GM19438 (cell line): ENCODE results near the gene TAS2R13.

Source experiments
- ATAC-seq: cut with Tn5 transposase; IDR thresholded peaks from one replicate; pipeline ENCODE4 v1.9.1; 2021; ENCODE audit warnings: low read depth; ENCODE audit not compliant: unreplicated experiment

Gene TAS2R13, protein sequence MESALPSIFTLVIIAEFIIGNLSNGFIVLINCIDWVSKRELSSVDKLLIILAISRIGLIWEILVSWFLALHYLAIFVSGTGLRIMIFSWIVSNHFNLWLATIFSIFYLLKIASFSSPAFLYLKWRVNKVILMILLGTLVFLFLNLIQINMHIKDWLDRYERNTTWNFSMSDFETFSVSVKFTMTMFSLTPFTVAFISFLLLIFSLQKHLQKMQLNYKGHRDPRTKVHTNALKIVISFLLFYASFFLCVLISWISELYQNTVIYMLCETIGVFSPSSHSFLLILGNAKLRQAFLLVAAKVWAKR

DNA sequence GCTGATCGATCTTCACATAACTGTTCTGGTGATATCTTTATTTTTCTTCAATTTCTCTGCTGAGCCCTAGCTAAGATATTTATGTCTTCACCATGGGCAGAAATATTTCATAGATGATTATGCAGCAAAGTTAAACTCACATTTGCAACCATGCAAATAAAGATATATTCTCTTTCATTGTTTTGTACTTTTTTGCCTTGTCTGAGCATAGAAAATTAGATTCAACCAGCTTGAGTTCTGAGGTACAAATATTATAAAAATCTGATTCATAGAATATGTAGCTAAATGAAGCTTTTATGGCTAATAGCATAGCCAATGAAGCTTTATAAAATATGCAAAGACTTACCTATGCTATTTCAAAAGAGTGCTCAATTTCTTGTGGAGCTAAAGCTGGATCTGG lies at the start of gene TAS2R13:
Gene TAS2R13 (minus strand): TSS at position 101 of the 400 bp plus-strand sequence. CDS start 264 bp downstream, outside the sequence.
- ATAC-seq: no peak

DNA sequence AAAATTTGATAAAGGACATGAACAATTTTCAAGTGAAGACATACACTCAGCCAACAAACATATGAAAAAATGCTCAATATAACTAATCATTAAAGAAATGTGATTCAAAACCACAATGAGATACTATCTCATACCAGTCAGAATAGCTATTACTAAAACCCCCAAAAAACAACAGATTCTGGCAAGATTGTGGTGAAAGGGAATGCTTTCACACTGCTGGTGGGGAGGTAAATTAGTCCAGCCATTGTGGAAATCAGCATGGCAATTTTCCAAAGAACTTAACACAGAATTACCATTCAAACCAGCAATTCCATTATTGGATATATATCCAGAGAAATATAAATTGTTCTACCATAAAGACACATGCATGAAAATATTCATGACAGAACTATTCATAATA lies 48.4 kb upstream of the TAS2R13 start:
- ATAC-seq: no peak

DNA sequence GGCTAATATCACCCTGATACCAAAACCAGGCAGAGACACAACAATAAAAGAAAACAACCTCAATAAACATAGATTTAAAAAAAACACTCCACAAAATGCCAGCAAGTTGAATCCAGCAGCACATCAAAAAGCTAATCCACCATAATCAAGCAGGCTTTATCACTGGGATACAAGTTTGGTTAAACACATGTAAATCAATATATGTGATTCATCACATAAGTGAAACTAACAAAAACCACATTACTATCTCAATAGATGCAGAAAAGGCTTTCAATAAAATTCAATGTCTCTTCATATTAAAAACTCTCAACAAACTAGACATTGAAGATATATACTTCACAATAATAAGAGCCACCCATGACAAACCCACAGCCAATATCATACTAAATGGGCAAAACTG lies 46.7 kb upstream of the TAS2R13 start:
- no peak for ATAC-seq

DNA sequence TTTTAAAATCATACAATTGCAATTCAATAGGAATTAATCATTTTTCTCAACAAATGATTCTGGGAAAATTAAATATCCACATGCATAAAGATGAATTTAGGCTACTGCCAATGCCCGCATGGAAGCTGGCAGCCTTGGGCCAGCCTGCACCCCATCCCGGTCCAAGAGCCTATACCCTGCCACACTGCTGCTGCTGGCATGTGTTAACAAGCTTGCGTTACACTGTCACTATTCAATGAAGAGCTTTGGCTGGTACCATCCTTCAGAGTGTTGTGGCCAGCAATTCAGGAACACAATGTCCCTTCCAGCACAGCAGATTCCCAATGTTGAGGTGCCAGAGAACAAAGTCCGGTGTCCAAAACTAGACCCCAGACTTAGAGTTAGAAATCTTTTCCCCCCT lies 43.3 kb upstream of the TAS2R13 start:
- no peak for ATAC-seq

DNA sequence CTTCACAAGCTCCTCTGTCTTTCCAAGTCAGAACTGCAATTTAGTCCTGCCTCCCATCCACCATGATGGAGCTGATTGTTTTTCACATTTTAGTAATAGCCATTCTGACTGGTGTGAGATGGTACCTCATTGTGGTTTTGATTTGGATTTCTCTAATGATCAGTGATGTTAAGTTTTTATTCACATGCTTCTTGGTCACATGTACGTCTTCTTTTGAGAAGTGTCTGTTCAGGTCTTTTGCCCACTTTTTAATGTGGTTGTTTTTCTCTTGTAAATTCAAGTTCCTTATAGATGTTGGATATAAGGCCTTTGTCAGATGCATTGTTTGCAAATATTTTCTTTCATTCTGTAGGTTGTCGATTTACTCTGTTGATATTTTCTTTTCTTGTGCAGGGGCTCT lies 33.8 kb upstream of the TAS2R13 start:
- ATAC-seq: no peak

DNA sequence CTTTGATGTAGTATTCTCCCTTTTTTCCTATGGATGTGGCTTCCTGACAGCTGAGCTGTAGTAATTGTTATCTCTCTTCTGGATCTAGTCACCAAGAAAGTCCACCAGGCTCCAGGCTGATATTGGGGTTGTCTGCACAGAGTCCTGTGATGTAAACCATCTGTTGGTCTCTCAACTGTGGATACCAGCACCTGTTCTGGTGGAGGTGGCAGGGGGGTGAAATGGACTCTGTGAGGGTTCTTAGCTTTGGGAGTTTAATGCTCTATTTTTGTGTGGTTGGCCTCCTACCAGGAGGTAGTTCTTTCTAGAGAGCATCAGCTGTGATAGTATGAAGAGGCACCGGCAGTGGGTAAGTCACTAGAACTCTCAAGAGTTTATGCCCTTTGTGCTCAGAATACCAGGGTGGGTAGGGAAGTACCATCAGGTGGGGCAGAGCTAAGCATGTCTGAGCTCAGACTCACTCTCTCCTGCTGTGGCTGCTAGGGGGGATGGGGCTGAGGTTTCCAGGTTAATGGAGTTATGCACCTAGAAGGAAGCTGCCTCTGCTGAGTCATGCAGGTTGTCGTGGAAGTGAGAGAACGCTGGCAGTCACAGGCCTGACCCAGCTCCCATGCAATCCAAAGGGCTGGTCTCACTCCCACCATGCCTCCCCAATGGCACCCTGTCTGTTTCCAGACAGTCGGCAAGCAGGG lies 32.7 kb upstream of the TAS2R13 start:
- no peak for ATAC-seq

DNA sequence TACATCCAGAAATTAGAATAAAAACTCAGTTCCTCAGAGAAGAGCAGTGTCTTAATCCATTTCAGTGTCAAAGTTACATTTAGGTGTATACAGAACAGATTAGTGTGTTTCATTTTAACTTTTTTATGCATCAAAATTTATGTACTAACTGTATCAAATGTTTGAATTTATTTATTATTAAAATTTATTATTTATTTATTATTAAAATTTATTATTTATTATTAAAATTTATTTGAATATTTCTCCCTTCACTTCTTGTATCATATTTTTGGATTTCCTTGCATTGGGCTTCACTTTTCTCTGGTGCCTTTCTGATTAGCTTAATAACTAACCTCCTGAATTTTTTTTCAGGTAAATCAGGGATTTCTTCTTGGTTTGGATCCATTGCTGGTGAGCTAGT lies 32.0 kb upstream of the TAS2R13 start:
- no peak for ATAC-seq

DNA sequence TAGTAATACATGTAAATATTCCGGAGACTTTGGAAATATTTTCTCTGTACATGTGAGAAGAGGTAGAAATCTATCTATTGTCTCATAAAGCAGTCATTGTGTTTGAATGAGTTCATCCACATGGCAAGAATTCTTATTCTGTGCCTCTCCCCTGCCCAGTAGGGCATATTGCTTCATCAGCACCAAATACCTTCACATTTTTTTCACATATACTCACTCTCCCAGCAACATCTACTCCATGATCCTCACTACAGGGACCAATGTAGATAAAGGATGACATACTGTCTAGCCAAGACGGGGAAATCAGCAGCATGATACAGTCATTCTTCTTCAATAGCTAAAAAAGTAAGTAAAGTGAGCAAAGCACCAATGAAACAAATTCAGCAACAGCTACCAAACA lies 31.0 kb upstream of the TAS2R13 start:
- ATAC-seq: no peak

DNA sequence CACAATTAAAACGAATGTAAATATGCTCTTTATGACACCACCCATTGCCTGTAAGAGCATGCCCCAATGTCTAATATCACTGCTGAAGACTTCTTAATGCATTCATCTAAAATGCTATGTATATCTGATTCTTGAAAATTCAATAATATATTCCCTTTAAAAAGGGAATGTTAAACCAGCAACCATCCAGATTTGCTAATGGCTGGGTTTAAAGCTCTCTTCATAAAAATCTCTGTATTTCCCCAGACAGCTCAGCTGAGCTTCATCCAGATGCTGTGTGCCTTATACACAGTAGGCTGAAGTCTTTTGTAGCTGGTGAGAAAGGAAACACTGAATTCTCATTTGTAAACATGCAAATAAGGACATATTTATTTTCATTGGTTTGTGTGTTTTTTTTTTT lies 29.8 kb upstream of the TAS2R13 start, which contains the start of gene TAS2R14:
Gene TAS2R14 (minus strand): TSS at position 101 of the 400 bp plus-strand sequence. CDS start 56 bp downstream, at position 45.
- no peak for ATAC-seq

DNA sequence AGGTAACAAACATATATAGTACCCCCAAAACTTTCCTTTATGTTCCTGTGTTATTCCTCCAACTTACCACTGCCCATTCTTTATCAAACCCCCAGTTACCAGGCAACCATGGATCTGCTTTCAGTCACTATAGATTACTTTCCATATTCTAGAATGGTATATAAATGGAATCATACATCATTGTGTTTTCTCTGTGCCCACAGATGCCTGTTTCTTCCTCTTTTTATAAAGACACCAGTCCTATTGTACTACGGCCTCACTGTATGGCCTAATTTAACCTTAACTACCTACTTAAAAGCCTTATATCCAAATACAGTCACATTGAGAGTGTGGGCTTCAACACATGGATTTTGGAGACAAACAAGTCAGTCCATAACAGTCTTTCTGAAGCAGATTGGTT lies 27.1 kb upstream of the TAS2R13 start:
- ATAC-seq: no peak

DNA sequence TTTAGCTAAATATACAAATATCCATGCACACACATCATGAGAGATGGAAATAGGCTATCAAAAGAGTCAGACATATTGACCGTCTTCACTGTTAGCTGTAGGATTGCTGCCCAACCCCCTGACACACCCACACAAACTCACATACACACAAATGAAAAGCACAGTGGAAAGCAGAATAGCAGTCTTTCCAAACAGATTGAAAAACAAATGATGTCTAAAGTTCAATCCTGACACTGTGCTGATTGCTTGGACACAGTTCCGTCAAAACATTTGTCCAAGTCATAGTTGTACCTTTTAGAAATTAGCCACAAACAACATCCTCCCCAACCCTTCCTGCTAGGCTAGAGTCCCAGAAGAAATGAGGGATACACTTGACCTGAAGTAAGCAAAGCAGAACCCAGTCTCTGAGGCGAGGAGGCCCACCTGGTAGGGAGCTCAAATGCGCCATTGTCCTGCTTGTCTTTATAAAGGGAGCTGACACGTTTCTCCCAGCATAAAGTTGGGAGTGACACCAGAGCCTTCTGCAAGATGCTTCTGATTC lies 19.5 kb upstream of the TAS2R13 start, which contains the start of gene PRH2:
Gene PRH2 (plus strand): TSS at position 491 of the 541 bp plus-strand sequence. CDS start 38 bp downstream, at position 529.
- no peak for ATAC-seq

DNA sequence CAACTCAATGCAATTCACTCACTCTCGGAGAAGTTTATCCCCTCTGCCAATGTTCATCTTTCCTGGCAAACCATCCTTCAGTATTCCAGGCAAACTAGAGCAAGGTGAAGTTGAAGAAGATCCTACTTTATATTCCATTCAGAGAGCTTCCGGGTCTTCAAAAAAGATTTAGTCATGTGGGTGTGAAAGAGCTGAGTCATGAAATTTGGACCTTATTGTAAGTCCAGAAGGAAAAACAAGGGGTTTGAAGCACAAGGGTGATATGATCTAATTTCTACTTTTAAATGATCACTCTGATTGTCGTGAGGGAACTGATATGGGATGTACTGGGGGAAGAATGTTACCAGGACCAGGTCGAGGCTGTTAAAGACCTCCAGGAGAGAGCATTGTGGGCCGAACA lies 16.9 kb upstream of the TAS2R13 start:
- no peak for ATAC-seq

DNA sequence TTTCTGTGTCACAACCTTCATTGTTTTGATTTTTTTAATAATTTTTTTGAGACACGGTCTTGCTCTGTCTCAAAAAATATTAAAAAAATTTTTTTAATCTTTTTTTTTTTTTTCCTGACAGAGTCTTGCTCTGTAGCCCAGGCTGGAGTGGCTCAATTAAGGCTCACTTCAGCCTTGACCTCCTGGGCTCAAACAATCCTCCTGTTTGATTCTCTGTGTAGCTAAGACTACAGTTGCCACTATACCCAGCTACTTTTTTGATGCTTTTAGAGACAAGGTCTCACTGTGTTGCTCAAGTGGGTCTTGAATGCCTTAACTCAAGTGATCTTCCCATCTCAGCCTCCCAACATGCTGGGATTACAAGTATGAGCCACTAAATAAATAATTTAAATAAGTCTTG lies 10.4 kb upstream of the TAS2R13 start:
- no peak for ATAC-seq

DNA sequence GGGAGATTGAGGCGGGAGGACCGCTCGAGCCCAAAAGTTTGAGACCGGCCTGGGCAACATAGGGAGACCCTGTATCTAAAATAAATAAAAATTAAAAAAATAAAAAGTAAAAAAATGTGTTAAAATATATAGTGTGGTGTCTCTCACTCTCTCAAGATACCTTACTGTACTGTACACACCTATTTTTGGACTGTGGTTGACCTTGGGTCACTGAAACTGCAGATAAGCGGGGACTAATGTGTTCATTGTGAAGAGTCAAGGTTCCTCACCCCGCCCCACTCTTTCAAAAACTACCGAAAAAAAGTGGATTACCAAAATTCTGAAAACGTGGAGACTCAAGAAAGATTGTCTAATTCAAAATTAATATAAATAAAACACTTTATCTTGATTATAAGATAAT lies 1.0 kb upstream of the TAS2R13 start:
- no peak for ATAC-seq

DNA sequence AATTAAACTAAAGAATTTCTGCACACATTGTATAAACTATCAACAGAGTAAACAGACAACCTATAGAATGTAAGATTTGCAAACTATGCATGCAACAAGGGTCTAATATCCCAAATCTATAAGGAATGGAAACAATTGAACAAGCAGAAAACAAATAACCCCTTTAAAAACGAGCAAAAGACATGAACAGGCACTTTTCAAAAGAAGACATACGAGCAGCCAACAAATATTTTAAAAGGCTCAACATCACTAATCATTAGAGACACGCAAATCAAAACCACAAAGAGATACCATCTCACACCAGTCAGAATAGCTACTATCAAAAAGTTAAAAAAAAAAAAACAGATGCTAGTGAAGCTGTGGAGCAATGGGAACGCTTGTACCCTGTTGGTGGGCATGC lies 4.7 kb downstream of the TAS2R13 start:
- no peak for ATAC-seq

DNA sequence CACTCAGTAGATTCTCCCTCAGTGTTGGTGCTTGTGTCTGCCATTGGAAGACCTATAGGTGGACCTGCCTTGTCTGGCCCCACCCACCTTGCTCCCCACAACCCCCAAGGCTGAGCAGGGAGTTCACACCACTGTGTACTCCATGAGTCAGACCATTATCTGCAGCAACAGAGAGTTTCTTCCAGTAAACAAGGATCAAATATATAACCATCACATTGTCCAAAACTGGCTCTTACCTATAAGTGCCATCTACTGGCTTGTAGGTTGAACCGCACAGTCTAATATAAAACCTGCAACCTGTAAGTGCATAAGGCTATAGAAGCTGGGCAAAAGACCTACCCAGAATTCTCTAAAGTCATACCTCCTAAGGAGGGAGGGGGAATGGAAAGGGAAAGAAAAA lies 7.9 kb downstream of the TAS2R13 start:
- no peak for ATAC-seq

DNA sequence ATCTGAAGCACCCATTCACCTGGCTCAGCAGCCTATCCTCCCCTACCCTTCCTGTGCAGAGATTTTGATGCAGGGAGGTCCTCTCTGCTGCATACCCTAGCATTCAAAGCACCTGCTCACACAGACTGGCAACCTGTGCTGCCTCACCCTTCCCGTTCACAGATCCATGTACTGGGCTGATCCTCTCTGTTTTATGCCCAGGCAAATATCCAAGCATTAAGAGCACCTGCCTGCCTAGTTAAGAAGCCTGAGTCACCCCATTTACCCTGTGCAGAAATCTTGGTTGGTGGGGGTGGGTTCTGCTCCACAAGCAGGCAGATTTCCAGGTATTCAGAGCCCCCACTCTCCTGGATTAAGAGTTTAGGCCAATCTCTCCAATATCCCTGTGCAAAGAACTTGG lies 8.4 kb downstream of the TAS2R13 start:
- ATAC-seq: no peak

DNA sequence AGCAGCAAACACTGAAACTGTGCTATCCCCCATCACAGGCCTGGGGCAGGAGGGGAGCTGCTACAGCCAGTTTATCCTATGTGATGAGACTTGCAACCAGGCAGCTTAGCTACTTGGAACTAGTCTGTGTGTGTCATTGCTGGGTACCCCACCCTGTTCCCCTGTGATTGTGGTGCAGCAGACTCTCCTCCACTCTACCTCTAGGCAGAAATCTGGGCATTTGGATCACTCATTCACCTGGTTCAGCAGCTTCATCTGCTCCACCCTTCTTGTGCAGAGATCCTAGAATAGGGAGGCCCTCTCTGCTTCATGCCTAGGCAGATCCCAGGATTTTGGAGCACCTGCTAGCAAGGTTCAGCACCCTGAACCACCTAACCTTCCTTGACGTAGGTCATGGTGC lies 8.8 kb downstream of the TAS2R13 start:
- ATAC-seq: no peak

DNA sequence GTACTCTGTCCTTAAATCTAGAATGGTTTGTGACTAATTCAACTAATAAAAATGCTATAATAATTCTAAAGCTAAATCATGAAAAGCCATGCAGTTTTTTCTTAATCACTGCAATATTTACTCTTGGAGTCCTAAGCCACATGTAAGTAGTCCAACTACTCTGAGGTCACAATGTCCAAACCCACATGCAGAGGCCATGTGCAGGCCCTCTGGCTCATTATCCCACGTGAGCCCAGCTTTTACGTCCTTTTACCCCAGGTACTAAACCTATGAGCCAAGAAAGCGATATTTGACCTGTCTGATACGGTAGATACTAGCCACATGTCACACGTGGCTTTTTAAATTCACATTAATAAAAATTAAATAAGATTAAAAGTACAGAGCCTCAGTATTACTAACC lies 12.5 kb downstream of the TAS2R13 start:
- no peak for ATAC-seq

DNA sequence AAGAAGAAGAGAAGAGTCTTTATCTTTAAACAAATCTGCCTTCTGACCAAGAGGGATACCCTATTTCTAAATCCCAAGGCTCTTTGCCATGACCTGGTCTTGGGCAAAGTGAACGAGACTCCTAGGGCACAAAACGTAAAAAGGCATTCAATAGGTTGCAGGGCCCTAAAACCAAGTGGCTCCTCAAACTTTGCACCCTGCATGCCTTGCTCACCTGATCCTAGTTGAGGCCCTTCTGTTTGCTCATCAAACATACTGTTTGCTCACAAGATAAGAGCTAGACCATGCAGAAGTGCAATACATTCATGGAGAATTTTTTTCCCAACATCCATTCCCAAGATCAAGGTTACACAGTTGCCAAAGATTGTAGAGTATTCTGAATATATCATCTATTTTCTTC lies 17.4 kb downstream of the TAS2R13 start:
- ATAC-seq: no peak

DNA sequence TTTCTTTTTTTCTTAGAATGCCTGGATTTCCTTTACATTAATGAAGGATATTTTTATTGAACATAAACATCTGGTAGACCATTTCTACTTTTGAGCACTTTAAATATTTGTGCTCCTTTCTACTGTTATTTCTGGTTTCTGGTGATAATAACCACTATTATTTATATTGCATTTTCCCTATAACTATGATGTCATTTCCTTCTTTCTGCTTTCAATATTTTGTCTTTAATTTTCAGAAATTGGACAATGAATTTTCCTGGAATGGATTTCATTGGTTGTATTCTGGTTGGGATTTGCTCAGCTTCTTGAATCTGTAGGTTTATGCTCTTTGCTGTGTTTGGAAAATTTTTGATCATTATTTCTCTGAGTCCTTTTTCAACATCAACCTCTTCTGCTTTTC lies 20.1 kb downstream of the TAS2R13 start:
- no peak for ATAC-seq
